Memory B cell (primary cell): ENCODE measurements around the gene CALD1.

Experiments
- ATAC-seq: fragments of 150-1000 bp; cut with Tn5 transposase; 2 replicates; pipeline ENCODE4 v1.10.0; 2021; ENCODE audit warnings: low read depth, mild to moderate bottlenecking, moderate library complexity
- DNase-seq, 2 donors: peaks; one replicate each; pipeline ENCODE4 v3.0.0; 2022; ENCODE audit warnings: low spot score in 2 of 2
- H3K27ac Mint-ChIP-seq: one replicate; pipeline ENCODE4 v1.8.0; 2022; ENCODE audit warnings: mild to moderate bottlenecking, moderate library complexity, mixed read lengths
- H3K27me3 Mint-ChIP-seq: one replicate; pipeline ENCODE4 v1.8.0; 2022; ENCODE audit warnings: mixed read lengths
- H3K36me3 Mint-ChIP-seq: one replicate; pipeline ENCODE4 v1.8.0; 2022; ENCODE audit warnings: mild to moderate bottlenecking, mixed read lengths
- H3K4me1 Mint-ChIP-seq: one replicate; pipeline ENCODE4 v1.8.0; 2022; ENCODE audit warnings: mixed read lengths
- H3K4me3 Mint-ChIP-seq: one replicate; pipeline ENCODE4 v1.8.0; 2022; ENCODE audit warnings: mild to moderate bottlenecking, moderate library complexity, mixed read lengths
- H3K9me3 Mint-ChIP-seq: one replicate; pipeline ENCODE4 v1.8.0; 2022; ENCODE audit warnings: mixed read lengths

The CALD1 gene

DNA sequence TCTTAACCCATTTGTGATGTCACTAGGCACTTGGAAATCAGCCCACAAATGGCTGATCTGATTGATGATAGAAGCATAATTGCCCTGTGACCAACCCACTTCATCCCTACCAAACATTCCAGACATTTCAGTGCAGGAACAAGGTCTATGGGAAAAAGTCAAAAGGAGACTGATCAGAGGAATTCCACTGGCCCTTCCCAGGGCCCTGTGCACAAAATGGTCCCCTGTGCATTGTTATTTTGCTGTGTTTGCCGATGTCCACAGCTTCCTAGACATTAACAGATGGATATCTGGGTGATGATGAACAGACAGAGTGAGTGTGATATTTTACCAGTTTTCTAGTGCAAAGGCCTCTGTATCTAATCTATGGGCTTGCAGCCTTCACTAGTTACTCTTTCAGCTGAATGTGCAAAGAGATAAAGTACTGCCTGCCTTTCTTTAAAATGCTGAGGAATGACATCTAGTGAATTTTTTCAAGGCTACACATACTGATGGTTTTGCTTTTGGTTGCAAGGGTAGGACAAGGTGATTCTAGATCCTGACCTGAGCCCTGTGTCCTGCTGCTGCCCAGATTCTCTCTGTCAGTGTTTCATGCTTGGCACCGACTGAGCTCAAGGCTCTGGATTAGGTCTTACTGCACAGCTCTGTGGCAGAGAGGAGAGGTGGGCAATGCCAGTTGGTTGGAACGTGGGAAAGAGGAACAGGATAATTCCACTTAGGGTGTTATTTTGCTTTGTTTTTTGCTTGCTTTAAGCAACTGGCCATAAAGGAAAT, 55.4 kb downstream of the CALD1 start:
- DNase-seq (no peak), ATAC-seq (no peak)
- H3K4me1 Mint-ChIP-seq = peaks cover 3% of the 10 kb centered on the region
- H3K9me3 Mint-ChIP-seq = no peaks in the 10 kb centered on the region
- peaks cover 1% of the 10 kb centered on the region for H3K27me3 Mint-ChIP-seq
- no peak overlapping the region for H3K4me3 Mint-ChIP-seq
- H3K36me3 Mint-ChIP-seq = no peaks in the 10 kb centered on the region
- no peak overlapping the region for H3K27ac Mint-ChIP-seq

DNA sequence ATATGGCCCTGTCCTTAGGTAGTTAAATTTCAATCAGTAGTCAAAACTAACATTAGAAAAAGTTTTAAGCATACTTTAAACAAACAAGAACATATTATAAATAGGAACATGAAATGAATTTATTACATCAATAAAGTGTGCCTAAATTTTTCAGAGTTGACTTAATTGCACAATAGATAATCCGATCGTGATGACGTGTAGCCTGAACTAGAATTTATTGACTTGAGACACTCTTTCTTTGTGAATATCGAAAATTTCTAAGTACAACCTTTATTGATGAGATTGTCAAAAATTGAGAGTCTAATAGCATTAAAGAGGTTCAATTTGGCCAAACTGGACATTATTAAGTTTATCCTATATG, 56.0 kb downstream of the CALD1 start:
- H3K4me3 Mint-ChIP-seq = no peak overlapping the region
- peaks cover 1% of the 10 kb centered on the region for H3K27me3 Mint-ChIP-seq
- no peaks in the 10 kb centered on the region for H3K9me3 Mint-ChIP-seq
- ATAC-seq (no peak), DNase-seq (no peak)
- H3K27ac Mint-ChIP-seq = no peak overlapping the region
- no peaks in the 10 kb centered on the region for H3K36me3 Mint-ChIP-seq
- peaks cover 3% of the 10 kb centered on the region for H3K4me1 Mint-ChIP-seq

DNA sequence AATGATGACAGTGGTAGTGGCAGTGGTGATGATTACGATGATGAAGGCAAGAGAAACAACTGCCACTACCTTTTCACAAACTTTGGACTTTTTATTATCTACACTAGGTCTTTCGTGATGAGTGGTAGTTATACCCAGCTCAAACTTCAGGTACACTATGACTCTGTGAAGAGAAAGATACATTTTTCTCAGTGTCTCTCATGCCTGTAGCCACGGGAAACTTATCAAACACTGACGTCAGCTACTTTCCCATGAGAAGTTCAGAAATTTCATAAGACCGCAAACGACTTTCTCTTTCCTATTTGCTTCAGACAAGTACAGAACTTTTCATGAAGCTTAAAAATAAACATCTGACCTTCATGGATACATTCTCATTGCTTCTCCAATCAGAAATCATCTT, 57.0 kb downstream of the CALD1 start:
- H3K4me1 Mint-ChIP-seq = peaks cover 3% of the 10 kb centered on the region
- H3K4me3 Mint-ChIP-seq = no peak overlapping the region
- peaks cover 1% of the 10 kb centered on the region for H3K27me3 Mint-ChIP-seq
- no peak overlapping the region for H3K27ac Mint-ChIP-seq
- H3K9me3 Mint-ChIP-seq = no peaks in the 10 kb centered on the region
- DNase-seq (no peak), ATAC-seq (no peak)
- no peaks in the 10 kb centered on the region for H3K36me3 Mint-ChIP-seq

DNA sequence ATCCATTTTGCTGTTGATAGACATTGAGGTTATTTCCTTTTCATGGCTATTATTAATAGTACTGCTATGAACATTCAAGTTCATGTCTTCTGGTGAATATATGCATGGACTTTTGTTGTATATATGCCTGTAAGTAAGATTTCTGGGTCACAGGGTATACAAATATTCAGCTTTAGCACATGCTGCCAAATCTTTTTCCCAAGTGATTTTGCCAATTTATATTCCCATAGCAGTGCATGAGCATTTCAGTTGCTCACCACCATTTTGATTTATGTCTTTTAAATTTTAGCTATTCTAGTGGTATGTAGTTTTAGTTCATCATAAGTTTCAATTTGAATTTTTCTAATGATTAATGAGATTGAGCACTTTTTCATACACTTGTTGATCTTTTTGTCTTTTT, 59.9 kb downstream of the CALD1 start:
- no peaks in the 10 kb centered on the region for H3K36me3 Mint-ChIP-seq
- H3K27ac Mint-ChIP-seq = no peak overlapping the region

DNA sequence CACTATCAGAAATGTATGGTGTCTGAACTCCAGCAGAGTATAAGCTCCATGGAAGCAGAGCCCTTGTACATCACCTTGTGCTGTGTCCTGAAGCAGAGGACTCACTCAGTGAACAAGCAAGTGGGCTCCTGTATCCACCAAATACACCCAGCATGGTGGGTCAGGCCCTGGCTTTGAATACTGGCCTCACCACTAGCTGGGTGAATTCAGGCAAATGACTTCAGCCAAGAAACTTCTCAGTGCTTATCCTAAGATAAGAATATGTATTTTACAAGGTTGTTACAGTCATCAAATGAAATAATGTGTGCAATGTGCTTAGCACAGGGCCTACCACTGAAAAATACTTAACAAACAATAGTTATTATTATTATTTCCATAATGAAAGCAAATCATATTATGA, 62.6 kb downstream of the CALD1 start:
- Mint-ChIP-seq H3K9me3 (no peaks in the 10 kb centered on the region), H3K4me1 (peaks cover 3% of the 10 kb centered on the region), H3K27me3 (no peaks in the 10 kb centered on the region), H3K27ac (no peak overlapping the region), H3K36me3 (no peaks in the 10 kb centered on the region), H3K4me3 (no peak overlapping the region)
- DNase-seq (no peak), ATAC-seq (no peak)

More for the DNA sequence above, 59.9 kb downstream of the CALD1 start:
- ATAC-seq (no peak), DNase-seq (no peak)
- Mint-ChIP-seq H3K4me3 (no peak overlapping the region), H3K9me3 (no peaks in the 10 kb centered on the region), H3K27me3 (no peaks in the 10 kb centered on the region), H3K4me1 (peaks cover 3% of the 10 kb centered on the region)

DNA sequence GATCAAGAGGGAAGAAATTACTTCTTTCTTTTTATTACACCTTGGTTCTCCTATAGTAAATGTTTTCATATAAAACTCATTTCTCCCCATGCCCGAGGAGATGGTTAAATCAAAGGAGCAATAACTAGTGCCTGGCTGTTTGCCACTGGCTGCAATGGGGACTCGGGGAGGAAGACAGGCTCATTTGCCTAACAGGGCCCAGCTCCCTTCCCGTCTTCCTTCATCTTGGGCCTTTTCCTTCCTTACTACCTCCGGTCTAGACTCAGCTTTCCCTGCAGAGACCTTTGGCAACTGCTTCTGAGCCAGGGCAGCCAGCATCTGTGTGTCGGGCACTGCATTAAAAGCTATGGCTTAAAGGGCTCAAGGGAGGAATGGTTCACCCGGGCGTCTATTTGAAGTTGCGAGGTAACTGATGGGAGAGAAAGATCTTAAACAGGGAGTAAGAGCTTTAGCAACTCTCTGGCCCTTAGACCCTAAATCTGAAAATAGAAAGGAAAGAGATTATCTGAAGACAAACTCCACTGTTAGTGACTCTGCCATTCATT, 63.5 kb downstream of the CALD1 start:
- no peak for DNase-seq
- peaks cover 3% of the 10 kb centered on the region for H3K4me1 Mint-ChIP-seq
- no peak overlapping the region for H3K4me3 Mint-ChIP-seq
- no peak overlapping the region for H3K27ac Mint-ChIP-seq
- H3K36me3 Mint-ChIP-seq = no peaks in the 10 kb centered on the region
- no peaks in the 10 kb centered on the region for H3K9me3 Mint-ChIP-seq
- ATAC-seq = no peak
- no peaks in the 10 kb centered on the region for H3K27me3 Mint-ChIP-seq

DNA sequence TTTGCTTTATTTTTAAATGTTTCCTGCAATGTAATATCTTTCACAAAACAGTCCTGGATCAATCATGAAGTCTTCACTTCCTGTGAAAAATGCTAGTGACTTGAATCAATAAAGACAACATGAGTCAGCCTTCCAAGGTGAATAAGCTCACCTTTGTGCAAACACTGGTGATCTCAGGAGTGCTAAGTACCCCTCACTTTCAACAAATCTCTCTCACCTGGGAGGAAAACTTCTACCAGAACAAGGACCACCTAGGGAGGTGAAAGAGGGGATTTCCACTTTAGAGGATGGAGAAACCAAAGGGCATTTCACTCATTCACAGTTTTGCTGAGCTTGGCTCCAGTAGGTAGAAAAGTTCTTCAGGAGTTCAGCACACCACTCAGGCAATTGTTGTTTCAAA, 64.8 kb downstream of the CALD1 start:
- no peak for DNase-seq
- no peaks in the 10 kb centered on the region for H3K27me3 Mint-ChIP-seq
- H3K9me3 Mint-ChIP-seq = no peaks in the 10 kb centered on the region
- ATAC-seq = no peak
- H3K4me3 Mint-ChIP-seq = no peak overlapping the region
- H3K27ac Mint-ChIP-seq = no peak overlapping the region
- H3K36me3 Mint-ChIP-seq = no peaks in the 10 kb centered on the region
- H3K4me1 Mint-ChIP-seq = peaks cover 3% of the 10 kb centered on the region

DNA sequence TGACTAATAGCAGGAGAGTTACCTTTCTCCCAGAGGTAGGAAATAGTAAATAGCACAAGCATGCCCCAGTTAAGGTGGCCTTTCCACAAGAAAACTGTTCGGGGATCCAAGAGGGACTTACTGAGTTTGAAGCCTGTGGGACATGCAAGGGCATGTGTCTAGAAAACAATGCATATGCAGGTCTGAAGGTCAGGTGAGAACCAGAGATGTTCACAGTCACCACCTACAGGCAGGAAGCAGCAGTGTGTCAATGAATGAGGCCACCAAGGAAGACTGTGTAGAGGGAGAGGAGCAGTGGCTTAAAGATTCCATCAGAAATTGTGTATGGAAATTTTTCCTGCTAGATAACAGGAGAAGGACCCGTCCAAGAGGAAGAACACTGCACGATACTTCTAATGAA, 66.0 kb downstream of the CALD1 start:
- Mint-ChIP-seq H3K4me3 (no peak overlapping the region), H3K4me1 (peaks cover 3% of the 10 kb centered on the region), H3K27ac (no peak overlapping the region), H3K27me3 (no peaks in the 10 kb centered on the region), H3K9me3 (no peaks in the 10 kb centered on the region), H3K36me3 (no peaks in the 10 kb centered on the region)
- DNase-seq = no peak
- peak; percentile 60 for ATAC-seq

DNA sequence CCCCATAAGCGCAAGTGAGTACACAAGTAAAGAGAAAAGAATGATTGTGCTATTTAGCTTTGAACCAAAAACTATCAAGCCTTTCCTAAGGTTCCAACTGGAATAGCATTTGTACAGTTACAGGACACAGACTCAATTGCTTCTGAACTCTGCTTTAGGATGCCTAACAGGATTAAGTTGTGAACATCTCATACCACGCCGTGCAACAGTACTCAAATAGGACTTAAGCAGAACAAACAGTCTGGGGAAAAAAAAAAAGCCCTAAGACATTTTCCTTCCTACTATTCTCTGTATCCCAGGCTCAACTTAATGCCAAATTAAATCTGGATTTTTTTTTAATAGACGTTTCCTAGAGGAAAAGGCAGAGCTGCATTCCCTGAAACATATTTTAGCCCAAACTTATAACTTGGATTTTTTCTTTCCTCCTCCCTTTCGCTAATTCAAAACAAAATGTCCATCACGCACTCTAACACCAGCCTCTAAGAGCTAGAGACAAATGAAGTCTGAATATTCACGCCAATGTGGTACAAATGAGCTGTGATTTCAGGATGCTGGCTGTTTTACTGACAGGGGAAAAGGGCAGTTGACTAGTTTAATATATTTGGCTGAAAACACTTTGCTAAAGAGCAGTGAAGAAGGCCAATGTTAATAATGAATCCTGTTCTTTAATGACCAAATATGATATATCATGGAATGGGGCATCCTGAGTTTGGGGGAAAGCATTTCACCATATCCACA, 68.6 kb downstream of the CALD1 start:
- DNase-seq (no peak), ATAC-seq (no peak)
- H3K27me3 Mint-ChIP-seq = no peaks in the 10 kb centered on the region
- peaks cover 3% of the 10 kb centered on the region for H3K4me1 Mint-ChIP-seq
- no peak overlapping the region for H3K4me3 Mint-ChIP-seq
- H3K36me3 Mint-ChIP-seq = peaks cover 2% of the 10 kb centered on the region
- peaks cover 2% of the 10 kb centered on the region for H3K9me3 Mint-ChIP-seq
- H3K27ac Mint-ChIP-seq = no peak overlapping the region

DNA sequence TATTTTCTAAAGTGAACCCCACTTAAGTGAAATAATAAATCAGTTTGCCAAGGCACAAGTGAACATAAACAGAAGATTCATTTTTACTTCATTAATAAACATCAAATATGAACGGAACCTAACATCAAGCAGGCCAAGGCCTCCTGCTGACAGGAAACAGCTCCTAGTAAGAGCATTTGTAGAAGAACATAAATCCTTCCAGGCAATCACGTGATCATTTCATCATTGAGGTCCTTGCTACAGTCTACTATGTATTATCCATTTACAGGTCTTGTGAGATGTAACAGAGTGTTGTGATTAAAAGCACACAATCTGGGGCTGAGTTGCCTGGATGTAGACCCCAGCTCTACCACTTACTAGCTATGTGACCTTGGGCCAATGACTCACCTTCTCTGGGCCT, 70.6 kb downstream of the CALD1 start:
- Mint-ChIP-seq H3K4me1 (peaks cover 3% of the 10 kb centered on the region), H3K9me3 (peaks cover 2% of the 10 kb centered on the region), H3K27ac (no peak overlapping the region), H3K4me3 (no peak overlapping the region), H3K36me3 (peaks cover 2% of the 10 kb centered on the region), H3K27me3 (no peaks in the 10 kb centered on the region)
- DNase-seq = no peak
- no peak for ATAC-seq

DNA sequence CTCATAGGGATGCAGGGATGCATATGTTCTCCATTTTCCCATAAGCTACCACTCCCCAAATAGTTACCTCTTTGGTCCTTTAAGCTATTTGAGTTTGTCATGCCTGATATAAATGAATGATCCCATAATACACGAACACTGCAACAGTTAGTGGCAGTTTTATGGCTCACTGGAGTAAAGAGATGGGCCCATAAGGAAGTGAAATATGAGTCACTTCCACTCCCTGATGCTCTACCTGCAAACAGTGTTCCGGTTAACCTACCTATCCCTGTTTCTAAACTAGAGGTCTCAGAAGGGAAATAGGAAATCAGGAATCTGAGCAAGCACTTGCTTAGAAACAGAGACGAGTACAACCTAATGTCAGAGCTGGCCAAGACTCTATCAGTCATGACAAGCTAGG, 71.7 kb downstream of the CALD1 start:
- H3K36me3 Mint-ChIP-seq = peaks cover 2% of the 10 kb centered on the region
- H3K27me3 Mint-ChIP-seq = no peaks in the 10 kb centered on the region
- no peak overlapping the region for H3K4me3 Mint-ChIP-seq
- no peak overlapping the region for H3K27ac Mint-ChIP-seq
- DNase-seq (no peak), ATAC-seq (no peak)
- H3K4me1 Mint-ChIP-seq = no peaks in the 10 kb centered on the region
- peaks cover 2% of the 10 kb centered on the region for H3K9me3 Mint-ChIP-seq

DNA sequence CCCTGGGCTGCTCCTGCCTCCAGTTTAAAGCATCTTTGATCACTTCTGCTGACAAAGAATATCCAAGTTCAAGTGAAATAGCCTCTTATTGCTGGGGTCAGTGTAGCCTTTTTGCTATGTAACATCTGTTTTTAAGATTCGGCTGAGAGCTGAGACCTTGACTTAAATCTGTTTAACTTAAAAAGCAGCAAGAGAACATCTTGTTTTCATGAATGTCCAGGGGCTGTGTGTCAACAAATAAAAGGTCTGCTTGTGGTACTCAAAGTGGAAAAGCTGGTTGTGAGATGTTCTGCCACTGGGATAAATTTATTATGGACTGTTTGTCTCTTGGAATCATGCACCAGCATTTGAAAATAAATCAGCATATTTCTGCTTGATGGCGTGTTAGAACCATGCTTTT, 73.2 kb downstream of the CALD1 start:
- Mint-ChIP-seq H3K4me3 (no peak overlapping the region), H3K27me3 (no peaks in the 10 kb centered on the region), H3K36me3 (peaks cover 2% of the 10 kb centered on the region), H3K4me1 (no peaks in the 10 kb centered on the region), H3K9me3 (peaks cover 2% of the 10 kb centered on the region), H3K27ac (no peak overlapping the region)
- DNase-seq = no peak
- no peak for ATAC-seq

DNA sequence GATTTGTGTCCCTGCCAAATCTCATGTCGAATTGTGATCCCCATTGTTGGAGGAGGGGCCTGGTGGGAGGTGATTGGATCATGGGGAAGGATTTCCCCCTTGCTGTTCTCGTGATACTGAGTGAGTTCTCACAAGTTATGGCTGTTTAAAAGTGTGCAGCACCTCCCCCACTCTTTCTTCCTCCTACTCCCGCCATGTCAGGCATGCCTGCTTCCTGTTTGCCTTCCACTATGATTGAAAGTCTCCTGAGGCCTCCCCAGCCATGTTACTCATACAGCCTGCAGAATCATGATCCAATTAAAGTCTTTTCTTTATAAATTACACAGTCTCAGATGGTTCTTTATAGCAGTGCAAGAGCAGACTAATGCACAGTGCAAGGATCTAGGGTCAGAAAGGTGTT, 75.4 kb downstream of the CALD1 start:
- DNase-seq (no peak), ATAC-seq (no peak)
- no peak overlapping the region for H3K27ac Mint-ChIP-seq
- H3K4me1 Mint-ChIP-seq = no peaks in the 10 kb centered on the region
- H3K4me3 Mint-ChIP-seq = no peak overlapping the region
- H3K9me3 Mint-ChIP-seq = peaks cover 2% of the 10 kb centered on the region
- peaks cover 2% of the 10 kb centered on the region for H3K36me3 Mint-ChIP-seq
- H3K27me3 Mint-ChIP-seq = no peaks in the 10 kb centered on the region

DNA sequence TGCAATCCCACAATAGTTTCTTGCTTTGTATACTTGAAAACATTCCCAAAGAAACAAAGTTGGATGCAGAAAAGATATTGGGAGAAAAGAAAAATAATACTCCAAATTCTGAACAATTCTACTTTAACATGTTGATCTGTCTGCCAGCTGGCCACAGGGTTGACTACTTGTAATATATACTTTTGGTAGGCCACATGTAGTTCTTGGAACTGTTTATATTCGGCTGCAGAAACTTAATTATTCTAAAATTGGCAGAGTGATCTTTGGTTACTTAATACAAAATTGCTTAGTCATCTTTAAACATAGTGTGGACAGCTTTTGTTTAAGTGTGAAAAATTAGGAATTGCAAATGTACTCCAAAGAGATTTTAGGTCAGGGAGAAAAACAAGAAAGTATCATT, 76.0 kb downstream of the CALD1 start:
- H3K4me3 Mint-ChIP-seq = no peak overlapping the region
- H3K4me1 Mint-ChIP-seq = no peaks in the 10 kb centered on the region
- H3K27ac Mint-ChIP-seq = no peak overlapping the region
- H3K9me3 Mint-ChIP-seq = peaks cover 2% of the 10 kb centered on the region
- peaks cover 2% of the 10 kb centered on the region for H3K36me3 Mint-ChIP-seq
- H3K27me3 Mint-ChIP-seq = no peaks in the 10 kb centered on the region
- no peak for ATAC-seq
- DNase-seq = no peak

DNA sequence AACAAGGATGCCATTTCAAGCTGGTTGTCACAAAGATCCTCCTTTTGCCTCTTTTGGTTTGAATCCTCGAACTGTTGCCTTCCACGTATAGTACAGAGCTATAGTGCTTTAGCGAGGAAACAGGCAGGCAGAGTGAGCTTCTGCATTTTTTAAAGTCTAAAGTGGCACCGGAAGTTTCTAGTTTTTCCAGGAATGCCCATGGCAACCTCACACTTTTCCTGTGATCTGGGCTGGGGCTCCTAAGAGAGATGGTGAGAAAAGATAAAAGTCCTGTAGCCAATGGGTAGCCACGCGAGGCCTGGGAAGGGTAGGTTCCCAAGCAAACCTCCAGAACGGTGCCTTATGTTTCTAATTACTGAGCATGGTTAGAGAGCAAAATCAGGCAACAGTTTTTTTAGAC, 76.7 kb downstream of the CALD1 start:
- no peaks in the 10 kb centered on the region for H3K27me3 Mint-ChIP-seq
- no peaks in the 10 kb centered on the region for H3K9me3 Mint-ChIP-seq
- no peak overlapping the region for H3K27ac Mint-ChIP-seq
- H3K36me3 Mint-ChIP-seq = no peaks in the 10 kb centered on the region
- H3K4me3 Mint-ChIP-seq = no peak overlapping the region
- H3K4me1 Mint-ChIP-seq = no peaks in the 10 kb centered on the region
- no peak for DNase-seq
- no peak for ATAC-seq
